IPS-18a (cell line): Measurements from ENCODE around the gene MAF.

ENCODE experiments used
- H3K27ac ChIP-seq: one replicate; pipeline ENCODE4 v1.5.1; 2013; ENCODE audit warnings: low read length
- H3K27me3 ChIP-seq: one replicate; pipeline ENCODE4 v1.6.1; 2013; ENCODE audit warnings: mild to moderate bottlenecking, low read length; ENCODE audit not compliant: control insufficient read depth, insufficient read depth
- H3K36me3 ChIP-seq: one replicate; pipeline ENCODE4 v1.6.1; 2013; ENCODE audit warnings: low read depth, low read length; ENCODE audit not compliant: control insufficient read depth
- H3K4me1 ChIP-seq: one replicate; pipeline ENCODE4 v1.6.1; 2013; ENCODE audit warnings: low read depth, low read length; ENCODE audit not compliant: control insufficient read depth
- H3K4me3 ChIP-seq: one replicate; pipeline ENCODE4 v1.5.1; 2013; ENCODE audit warnings: low read length
- H3K9ac ChIP-seq: one replicate; pipeline ENCODE4 v1.6.1; 2013; ENCODE audit warnings: mild to moderate bottlenecking, low read length, moderate library complexity
- H3K9me3 ChIP-seq: one replicate; pipeline ENCODE4 v1.6.1; 2013; ENCODE audit warnings: low read depth, low read length; ENCODE audit not compliant: control insufficient read depth

The MAF gene

GRCh38 chr16:79632289-79632688, 31.8 kb upstream of the MAF start:
- Histone ChIP-seq H3K27ac (no peak overlapping the region), H3K36me3 (no peaks in the 10 kb centered on the region), H3K4me3 (no peak overlapping the region), H3K9ac (no peak overlapping the region), H3K9me3 (no peaks in the 10 kb centered on the region), H3K27me3 (no peaks in the 10 kb centered on the region), H3K4me1 (no peaks in the 10 kb centered on the region)

- Histone ChIP-seq H3K9ac (no peak overlapping the region), H3K27ac (no peak overlapping the region), H3K9me3 (no peaks in the 10 kb centered on the region), H3K27me3 (no peaks in the 10 kb centered on the region), H3K36me3 (no peaks in the 10 kb centered on the region), H3K4me3 (no peak overlapping the region), H3K4me1 (no peaks in the 10 kb centered on the region)
Observed at GRCh38 chr16:79628988-79629387, 28.5 kb upstream of the MAF start.

GRCh38 chr16:79628501-79628975, 28.0 kb upstream of the MAF start:
- no peak overlapping the region for H3K4me3 ChIP-seq
- no peak overlapping the region for H3K9ac ChIP-seq
- H3K27ac ChIP-seq, result no peak overlapping the region

GRCh38 chr16:79627092-79627491, 26.6 kb upstream of the MAF start:
- H3K9me3 ChIP-seq, result no peaks in the 10 kb centered on the region
- no peak overlapping the region for H3K27ac ChIP-seq
- no peaks in the 10 kb centered on the region for H3K27me3 ChIP-seq
- no peak overlapping the region for H3K9ac ChIP-seq
- no peak overlapping the region for H3K4me3 ChIP-seq
- no peaks in the 10 kb centered on the region for H3K4me1 ChIP-seq
- no peaks in the 10 kb centered on the region for H3K36me3 ChIP-seq

More at GRCh38 chr16:79628501-79628975, 28.0 kb upstream of the MAF start:
- Histone ChIP-seq H3K4me1 (no peaks in the 10 kb centered on the region), H3K27me3 (no peaks in the 10 kb centered on the region), H3K36me3 (no peaks in the 10 kb centered on the region), H3K9me3 (no peaks in the 10 kb centered on the region)

- Histone ChIP-seq H3K27me3 (no peaks in the 10 kb centered on the region), H3K9me3 (no peaks in the 10 kb centered on the region), H3K4me1 (no peaks in the 10 kb centered on the region), H3K27ac (no peak overlapping the region), H3K36me3 (no peaks in the 10 kb centered on the region), H3K4me3 (no peak overlapping the region), H3K9ac (no peak overlapping the region)
Observed at GRCh38 chr16:79625738-79626137, 25.2 kb upstream of the MAF start.

- no peaks in the 10 kb centered on the region for H3K4me1 ChIP-seq
- H3K36me3 ChIP-seq, result no peaks in the 10 kb centered on the region
- no peak overlapping the region for H3K4me3 ChIP-seq
- no peaks in the 10 kb centered on the region for H3K27me3 ChIP-seq
- no peaks in the 10 kb centered on the region for H3K9me3 ChIP-seq
- H3K9ac ChIP-seq, result no peak overlapping the region
- H3K27ac ChIP-seq, result no peak overlapping the region
Observed at GRCh38 chr16:79623824-79624223, 23.3 kb upstream of the MAF start.

GRCh38 chr16:79623062-79623461, 22.5 kb upstream of the MAF start:
- H3K9me3 ChIP-seq, result no peaks in the 10 kb centered on the region
- no peak overlapping the region for H3K27ac ChIP-seq
- H3K27me3 ChIP-seq, result no peaks in the 10 kb centered on the region
- H3K4me1 ChIP-seq, result no peaks in the 10 kb centered on the region
- H3K36me3 ChIP-seq, result no peaks in the 10 kb centered on the region
- no peak overlapping the region for H3K4me3 ChIP-seq
- H3K9ac ChIP-seq, result no peak overlapping the region

- H3K9me3 ChIP-seq, result no peaks in the 10 kb centered on the region
- H3K27me3 ChIP-seq, result no peaks in the 10 kb centered on the region
- H3K9ac ChIP-seq, result no peak overlapping the region
- H3K4me3 ChIP-seq, result no peak overlapping the region
- no peaks in the 10 kb centered on the region for H3K36me3 ChIP-seq
- H3K27ac ChIP-seq, result no peak overlapping the region
- H3K4me1 ChIP-seq, result no peaks in the 10 kb centered on the region
Observed at GRCh38 chr16:79621027-79621426, 20.5 kb upstream of the MAF start.

- Histone ChIP-seq H3K9ac (no peak overlapping the region), H3K9me3 (no peaks in the 10 kb centered on the region), H3K4me1 (no peaks in the 10 kb centered on the region), H3K27me3 (no peaks in the 10 kb centered on the region), H3K27ac (no peak overlapping the region), H3K36me3 (no peaks in the 10 kb centered on the region), H3K4me3 (no peak overlapping the region)
Observed at GRCh38 chr16:79618692-79619050, 18.1 kb upstream of the MAF start.

GRCh38 chr16:79618041-79618691, 17.6 kb upstream of the MAF start:
- Histone ChIP-seq H3K9ac (no peak overlapping the region), H3K27me3 (no peaks in the 10 kb centered on the region), H3K27ac (no peak overlapping the region), H3K4me3 (no peak overlapping the region), H3K9me3 (no peaks in the 10 kb centered on the region), H3K4me1 (no peaks in the 10 kb centered on the region), H3K36me3 (no peaks in the 10 kb centered on the region)

GRCh38 chr16:79613009-79613408, 12.5 kb upstream of the MAF start:
- Histone ChIP-seq H3K27ac (no peak overlapping the region), H3K4me1 (no peaks in the 10 kb centered on the region), H3K9me3 (no peaks in the 10 kb centered on the region), H3K27me3 (no peaks in the 10 kb centered on the region), H3K9ac (no peak overlapping the region), H3K36me3 (no peaks in the 10 kb centered on the region), H3K4me3 (no peak overlapping the region)

- H3K27ac ChIP-seq, result no peak overlapping the region
- no peak overlapping the region for H3K9ac ChIP-seq
- no peaks in the 10 kb centered on the region for H3K4me1 ChIP-seq
- H3K36me3 ChIP-seq, result no peaks in the 10 kb centered on the region
- no peaks in the 10 kb centered on the region for H3K27me3 ChIP-seq
- no peaks in the 10 kb centered on the region for H3K9me3 ChIP-seq
- no peak overlapping the region for H3K4me3 ChIP-seq
Observed at GRCh38 chr16:79612207-79612606, 11.7 kb upstream of the MAF start.
